HG02870 (cell line): ENCODE measurements around the gene ZNF335.
"Not testable (repeated sequence)": the region's sequence is repeated elsewhere in the genome, so short reads cannot be mapped to it uniquely, and the experiment has no call there.

Experiments used
- ATAC-seq: cut with Tn5 transposase; IDR thresholded peaks from one replicate; pipeline ENCODE4 v1.9.1; 2021; ENCODE audit warnings: mild to moderate bottlenecking, moderate library complexity; ENCODE audit not compliant: unreplicated experiment

ZNF335 gene

DNA sequence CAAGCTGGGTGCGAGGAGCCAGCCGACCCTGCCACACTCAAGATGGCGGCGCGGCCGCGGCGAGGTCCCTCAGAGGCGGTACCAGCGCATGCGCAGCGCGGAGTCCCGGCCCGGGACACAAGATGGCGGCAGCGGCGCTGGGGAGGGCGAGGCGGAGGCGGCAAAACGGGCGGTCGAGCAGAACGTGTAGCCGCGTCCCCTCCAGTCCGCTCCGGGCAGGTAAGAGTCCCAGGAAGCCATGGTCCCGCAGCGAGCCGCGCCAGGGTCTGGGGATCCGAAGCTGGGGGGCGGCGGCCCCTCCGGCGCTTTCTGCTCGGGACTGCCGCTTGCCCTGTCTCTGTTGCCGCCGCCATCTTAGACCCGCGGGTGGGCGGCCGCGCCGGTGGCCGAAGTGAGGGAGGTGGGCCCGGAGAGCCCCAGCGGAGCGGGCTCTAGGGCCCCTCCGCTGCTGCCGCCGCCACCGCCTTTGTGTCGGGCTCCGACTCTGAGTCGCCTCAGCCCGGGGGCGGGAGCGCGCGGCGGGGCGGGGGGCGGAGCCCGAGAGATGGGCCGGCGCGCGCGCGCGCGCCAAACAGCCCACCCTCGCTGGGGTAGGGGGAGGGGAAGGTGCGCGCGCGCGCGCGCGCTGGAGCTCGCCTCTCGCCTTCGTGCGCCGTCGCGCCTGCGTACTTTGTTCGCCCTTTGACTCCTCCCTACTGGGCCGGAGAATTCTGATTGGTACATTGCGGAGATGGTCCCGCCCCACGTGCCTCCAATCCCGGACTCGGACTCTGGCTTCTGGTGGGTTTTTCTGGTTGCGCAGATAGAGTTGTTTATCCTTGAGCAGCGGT lies 37.2 kb downstream of the ZNF335 start, which contains the start of gene PCIF1:
PCIF1 (plus strand) TSS at position 98 of the 830 bp plus-strand sequence. CDS start 4,317 bp downstream, outside the sequence.
- ATAC-seq: peak; percentile 78

GRCh38 chr20:45934046-45934585 lies 37.9 kb downstream of the ZNF335 start:
- peak; percentile 14 for ATAC-seq

DNA sequence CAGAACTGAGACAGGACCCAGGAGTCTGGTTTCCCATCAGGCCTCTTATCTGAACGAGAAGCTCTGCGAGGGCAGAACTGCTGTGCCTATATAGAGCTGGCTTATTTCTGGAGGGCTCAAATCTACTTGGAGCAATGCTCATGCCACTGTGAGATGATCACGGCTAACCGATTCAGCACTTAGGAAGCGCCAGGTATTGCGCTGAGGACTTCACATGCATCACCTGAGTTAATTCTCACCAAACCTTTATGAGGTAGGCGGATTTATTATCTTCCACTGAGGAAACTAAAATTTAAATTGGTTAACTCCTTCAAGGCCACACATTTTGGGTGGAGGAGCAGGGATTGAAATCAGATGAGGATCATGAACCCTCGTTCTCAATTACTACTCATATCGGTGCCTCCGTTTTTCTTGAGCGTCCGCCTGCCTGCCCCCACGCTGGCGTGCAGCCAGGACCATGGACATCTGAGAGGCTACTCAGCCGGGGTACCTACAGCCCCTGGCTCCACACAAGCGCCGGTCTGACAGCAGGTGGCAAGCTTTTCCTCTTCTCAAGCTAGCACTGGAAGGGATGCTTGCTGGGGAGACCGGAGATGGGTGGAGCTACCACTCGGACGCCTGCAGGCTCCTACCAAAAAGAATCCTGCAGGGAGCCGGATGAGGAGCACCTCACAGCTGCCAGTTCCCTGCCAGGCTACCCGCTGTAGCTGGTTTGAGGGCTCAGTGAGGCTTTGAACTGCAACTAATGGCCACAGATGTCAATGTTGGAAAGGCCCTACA lies 38.5 kb downstream of the ZNF335 start:
- ATAC-seq: no peak

DNA sequence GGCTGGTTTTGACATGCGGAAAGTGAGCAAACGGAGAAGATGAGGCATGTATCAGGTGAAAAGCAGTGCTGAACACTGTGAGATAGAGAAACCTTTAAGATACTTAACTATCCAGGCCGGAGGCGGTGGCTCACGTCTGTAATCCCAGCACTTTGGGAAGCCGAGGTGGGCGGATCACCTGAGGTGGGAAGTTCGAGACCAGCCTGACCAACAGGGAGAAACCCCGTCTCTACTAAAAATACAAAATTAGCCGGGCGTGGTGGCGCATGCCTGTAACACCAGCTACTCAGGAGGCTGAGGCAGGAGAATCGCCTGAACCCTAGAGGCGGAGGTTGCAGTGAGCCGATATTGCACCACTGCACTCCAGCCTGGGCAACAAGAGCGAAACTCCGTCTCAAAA lies 40.3 kb downstream of the ZNF335 start:
- not testable (repeated sequence) for ATAC-seq

- no peak for ATAC-seq
These were observed 44.7 kb downstream of the ZNF335 start for GRCh38 chr20:45927071-45927878.

DNA sequence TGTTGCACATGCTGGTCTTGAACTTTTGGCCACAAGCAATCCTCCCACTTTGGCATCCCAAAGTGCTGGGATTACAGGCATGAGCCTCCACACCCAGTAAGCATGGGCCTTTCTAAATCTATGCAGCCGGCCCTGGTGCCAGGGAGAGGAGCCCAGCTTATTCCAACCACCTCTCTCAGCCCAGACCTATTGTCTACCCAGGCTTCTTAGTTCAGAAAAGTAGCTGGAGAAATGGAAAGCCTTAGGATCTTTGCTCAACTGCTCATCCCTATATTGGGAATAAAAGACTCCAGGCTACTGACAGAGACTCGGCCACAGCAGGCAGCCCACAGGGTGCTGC lies 45.3 kb downstream of the ZNF335 start:
- no peak for ATAC-seq

- ATAC-seq: no peak
These were observed 46.0 kb downstream of the ZNF335 start for GRCh38 chr20:45925821-45926506.

GRCh38 chr20:45924391-45925261 lies 47.4 kb downstream of the ZNF335 start:
- ATAC-seq: no peak

DNA sequence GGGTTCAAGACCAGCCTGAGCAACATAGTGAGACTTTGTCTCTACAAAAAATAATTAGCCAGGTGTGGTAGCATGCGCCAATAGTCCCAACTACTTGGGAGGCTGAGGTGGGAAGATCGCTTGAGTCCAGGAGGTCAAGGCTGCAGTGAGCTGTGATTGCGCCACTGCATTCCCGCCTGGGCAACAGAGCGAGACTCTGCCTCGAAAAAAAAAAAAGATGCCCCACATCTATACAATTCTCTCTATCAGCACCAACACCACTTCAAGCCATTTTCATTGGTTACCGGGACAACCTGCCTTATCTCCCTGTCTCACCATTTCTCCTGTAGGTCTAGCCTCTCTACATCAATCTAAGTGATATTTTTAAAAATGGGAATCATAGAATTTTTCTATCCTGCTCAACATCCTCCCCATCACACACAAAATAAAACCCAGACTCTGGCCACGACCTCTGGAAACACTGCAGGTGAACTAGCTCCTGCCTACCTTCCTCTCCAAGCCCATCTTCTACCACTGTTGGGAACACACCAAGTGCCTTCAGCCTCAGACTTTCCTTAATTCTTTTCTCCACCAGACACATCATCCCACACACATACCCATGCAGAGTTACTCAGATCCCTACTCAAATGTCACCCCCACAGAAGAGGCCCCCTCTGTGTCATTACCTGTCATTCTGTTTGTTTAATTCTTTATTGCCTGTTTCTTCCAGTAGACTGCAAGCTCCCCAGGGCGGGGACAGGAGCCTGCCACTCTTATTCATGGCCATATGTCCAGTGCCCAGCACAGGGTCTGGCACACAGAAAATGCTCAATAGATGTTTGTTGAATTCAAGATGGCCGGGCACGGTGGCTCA lies 50.4 kb downstream of the ZNF335 start:
- no peak for ATAC-seq

GRCh38 chr20:45920462-45921336 lies 51.3 kb downstream of the ZNF335 start:
- ATAC-seq: no peak

- ATAC-seq: no peak
These were observed 52.2 kb downstream of the ZNF335 start for GRCh38 chr20:45919542-45920399.

- no peak for ATAC-seq
These were observed 53.0 kb downstream of the ZNF335 start for GRCh38 chr20:45918779-45919537.

GRCh38 chr20:45918182-45918737 lies 53.7 kb downstream of the ZNF335 start:
- ATAC-seq: no peak

- ATAC-seq: no peak
These were observed 54.2 kb downstream of the ZNF335 start for GRCh38 chr20:45917790-45918141.

DNA sequence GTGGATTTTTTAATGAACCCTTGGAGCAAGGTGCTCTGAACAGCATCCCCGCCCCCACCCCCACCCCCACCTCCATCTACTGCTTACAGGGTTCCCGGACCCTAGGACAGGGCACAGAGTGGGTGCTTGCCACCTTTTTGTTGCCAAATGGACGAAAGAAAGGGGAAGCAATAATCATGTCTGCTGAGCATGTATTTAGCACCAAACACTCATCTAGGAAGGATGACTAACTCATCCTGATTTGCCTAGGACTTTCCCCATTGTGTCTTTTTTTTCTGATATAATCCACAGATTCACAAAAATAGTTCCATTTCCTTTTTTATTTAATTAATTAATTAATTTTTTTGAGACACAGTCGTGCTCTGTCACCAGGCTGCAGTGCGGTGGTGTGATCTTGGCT lies 58.9 kb downstream of the ZNF335 start:
- ATAC-seq: no peak

- ATAC-seq: no peak
These were observed 59.7 kb downstream of the ZNF335 start for GRCh38 chr20:45912344-45912682.
